SK-N-SH treated with all-trans-retinoic acid at 6 μM for 48 hours (cell line): Measurements from ENCODE around the gene OPA1.

Experiments used
- ATAC-seq: fragments of 200-7000 bp; cut with Tn5 transposase; 3 replicates; pipeline ENCODE4 v1.9.1; 2020; ENCODE audit warnings: mild to moderate bottlenecking, moderate library complexity
- ARNTL ChIP-seq: fragments of 450-650 bp; formaldehyde crosslinking; IDR thresholded peaks from 2 replicates; pipeline ENCODE4 v1.5.0; 2020; ENCODE audit warnings: low read depth, mild to moderate bottlenecking, moderate library complexity, borderline replicate concordance
- CREB5 ChIP-seq: fragments of 250-450 bp; sonication (Bioruptor Pico); IDR thresholded peaks from 2 replicates; pipeline ENCODE4 v1.5.1; 2020; ENCODE audit warnings: low read depth, mild to moderate bottlenecking, moderate library complexity
- CSDC2 ChIP-seq: fragments of 250-450 bp; sonication (Bioruptor Pico); IDR thresholded peaks from 2 replicates; pipeline ENCODE4 v1.5.0; 2020; ENCODE audit warnings: mild to moderate bottlenecking, moderate library complexity
- CSRNP3 ChIP-seq: fragments of 250-450 bp; sonication (Bioruptor Pico); IDR thresholded peaks from 2 replicates; pipeline ENCODE4 v1.5.1; 2021; ENCODE audit warnings: mild to moderate bottlenecking, moderate library complexity
- ESRRG ChIP-seq: fragments of 250-450 bp; sonication (Bioruptor Pico); IDR thresholded peaks from 2 replicates; pipeline ENCODE4 v1.6.1; 2021; ENCODE audit warnings: mild to moderate bottlenecking
- GLIS3 ChIP-seq: fragments of 250-450 bp; sonication (Bioruptor Pico); IDR thresholded peaks from 2 replicates; pipeline ENCODE4 v1.5.0; 2020; ENCODE audit warnings: mild to moderate bottlenecking, moderate library complexity
- ISL1 ChIP-seq: fragments of 250-450 bp; sonication (Bioruptor Pico); IDR thresholded peaks from 2 replicates; pipeline ENCODE4 v2.1.2; 2022; ENCODE audit warnings: mild to moderate bottlenecking, moderate library complexity
- PATZ1 ChIP-seq: fragments of 250-450 bp; sonication (Bioruptor Pico); IDR thresholded peaks from 2 replicates; pipeline ENCODE4 v1.8.0; 2020; ENCODE audit warnings: mild to moderate bottlenecking, moderate library complexity, borderline replicate concordance
- RARB ChIP-seq: fragments of 250-450 bp; sonication (Bioruptor Pico); IDR thresholded peaks from 2 replicates; pipeline ENCODE4 v1.8.0; 2021; ENCODE audit warnings: mild to moderate bottlenecking, moderate library complexity
- SNAI2 ChIP-seq: fragments of 250-450 bp; sonication (Bioruptor Pico); IDR thresholded peaks from 2 replicates; pipeline ENCODE4 v1.5.0; 2020; ENCODE audit warnings: mild to moderate bottlenecking, moderate library complexity
- TCF4 ChIP-seq: fragments of 250-450 bp; sonication (Bioruptor Pico); IDR thresholded peaks from 2 replicates; pipeline ENCODE4 v1.8.0; 2021; ENCODE audit warnings: mild to moderate bottlenecking, moderate library complexity, borderline replicate concordance
- TOX ChIP-seq: fragments of 250-450 bp; sonication (Bioruptor Pico); IDR thresholded peaks from 2 replicates; pipeline ENCODE4 v1.8.0; 2021; ENCODE audit warnings: mild to moderate bottlenecking, moderate library complexity, borderline replicate concordance
- TSHZ2 ChIP-seq: fragments of 250-450 bp; sonication (Bioruptor Pico); IDR thresholded peaks from 2 replicates; pipeline ENCODE4 v1.5.0; 2020; ENCODE audit warnings: mild to moderate bottlenecking, moderate library complexity
- ZFP3 ChIP-seq: fragments of 250-450 bp; sonication (Bioruptor Pico); IDR thresholded peaks from 2 replicates; pipeline ENCODE4 v1.5.0; 2020; ENCODE audit warnings: mild to moderate bottlenecking, moderate library complexity
- ZFP30 ChIP-seq: fragments of 450-650 bp; formaldehyde crosslinking; IDR thresholded peaks from 2 replicates; pipeline ENCODE4 v1.5.0; 2022; ENCODE audit warnings: mild to moderate bottlenecking, moderate library complexity
- ZNF565 ChIP-seq: fragments of 450-650 bp; formaldehyde crosslinking; conservative IDR thresholded peaks from 2 replicates; pipeline ENCODE4 v1.5.0; 2020; ENCODE audit warnings: low read depth, mild to moderate bottlenecking, moderate library complexity
- ZNF70 ChIP-seq: fragments of 450-650 bp; formaldehyde crosslinking; IDR thresholded peaks from 2 replicates; pipeline ENCODE4 v1.5.0; 2020; ENCODE audit warnings: mild to moderate bottlenecking, moderate library complexity
- ZNF8 ChIP-seq: fragments of 450-650 bp; formaldehyde crosslinking; IDR thresholded peaks from 2 replicates; pipeline ENCODE4 v1.5.0; 2020; ENCODE audit warnings: mild to moderate bottlenecking, moderate library complexity

OPA1 gene

GRCh38 chr3:193728429-193729087 lies 135.6 kb downstream of the OPA1 start:
- ATAC-seq = no peak
- TF ChIP-seq ZNF70 (CRISPR knock-in tag) = no peak
- TF ChIP-seq ZFP30 = no peak
- no peak for TF ChIP-seq SNAI2 (CRISPR knock-in tag)
- no peak for TF ChIP-seq CSDC2 (CRISPR knock-in tag)
- TF ChIP-seq PATZ1 = no peak
- TF ChIP-seq RARB (CRISPR knock-in tag) = no peak
- no peak for TF ChIP-seq GLIS3 (CRISPR knock-in tag)
- no peak for TF ChIP-seq CSRNP3 (CRISPR knock-in tag)
- no peak for TF ChIP-seq TSHZ2 (CRISPR knock-in tag)

- no peak for TF ChIP-seq ARNTL (CRISPR knock-in tag)
- TF ChIP-seq SNAI2 (CRISPR knock-in tag) = no peak
- TF ChIP-seq PATZ1 = no peak
- TF ChIP-seq CSDC2 (CRISPR knock-in tag) = no peak
- no peak for TF ChIP-seq TOX (CRISPR knock-in tag)
- no peak for TF ChIP-seq ZNF8 (CRISPR knock-in tag)
- no peak for TF ChIP-seq CREB5 (CRISPR knock-in tag)
- no peak for TF ChIP-seq ZFP3 (CRISPR knock-in tag)
- TF ChIP-seq ZNF565 (CRISPR knock-in tag) = no peak
- TF ChIP-seq CSRNP3 (CRISPR knock-in tag) = no peak
- no peak for ATAC-seq
Measured at GRCh38 chr3:193729088-193729465, 136.1 kb downstream of the OPA1 start.

GRCh38 chr3:193729601-193730000 lies 136.6 kb downstream of the OPA1 start:
- TF ChIP-seq TCF4 = no peak
- no peak for TF ChIP-seq ZNF8 (CRISPR knock-in tag)
- no peak for TF ChIP-seq ISL1 (CRISPR knock-in tag)
- TF ChIP-seq ESRRG = no peak
- no peak for TF ChIP-seq SNAI2 (CRISPR knock-in tag)
- no peak for ATAC-seq
